T-helper 2 cell treated with Interferon-gamma antibody and Interleukin-4, amounts not matched to agents 5 μg/mL and 100 μg/mL, for 36 hours (primary cell): ENCODE results near the gene KIF1A.

Experiments used
- DNase-seq: peaks from one replicate; pipeline ENCODE4 v3.0.0; 2021; ENCODE audit warnings: low spot score
- H3K27ac Mint-ChIP-seq: one replicate; pipeline ENCODE4 v1.8.0; 2021; ENCODE audit warnings: mild to moderate bottlenecking, mixed read lengths
- H3K27me3 Mint-ChIP-seq: one replicate; pipeline ENCODE4 v1.8.0; 2021; ENCODE audit warnings: low read depth, mixed read lengths
- H3K36me3 Mint-ChIP-seq: one replicate; pipeline ENCODE4 v1.8.0; 2021; ENCODE audit warnings: low read depth, mixed read lengths
- H3K4me1 Mint-ChIP-seq: one replicate; pipeline ENCODE4 v1.8.0; 2021; ENCODE audit warnings: low read depth, mixed read lengths
- H3K4me3 Mint-ChIP-seq: one replicate; pipeline ENCODE4 v1.8.0; 2022; ENCODE audit warnings: mild to moderate bottlenecking, moderate library complexity, mixed read lengths
- H3K9me3 Mint-ChIP-seq: one replicate; pipeline ENCODE4 v1.8.0; 2021; ENCODE audit warnings: mixed read lengths

Gene KIF1A, protein sequence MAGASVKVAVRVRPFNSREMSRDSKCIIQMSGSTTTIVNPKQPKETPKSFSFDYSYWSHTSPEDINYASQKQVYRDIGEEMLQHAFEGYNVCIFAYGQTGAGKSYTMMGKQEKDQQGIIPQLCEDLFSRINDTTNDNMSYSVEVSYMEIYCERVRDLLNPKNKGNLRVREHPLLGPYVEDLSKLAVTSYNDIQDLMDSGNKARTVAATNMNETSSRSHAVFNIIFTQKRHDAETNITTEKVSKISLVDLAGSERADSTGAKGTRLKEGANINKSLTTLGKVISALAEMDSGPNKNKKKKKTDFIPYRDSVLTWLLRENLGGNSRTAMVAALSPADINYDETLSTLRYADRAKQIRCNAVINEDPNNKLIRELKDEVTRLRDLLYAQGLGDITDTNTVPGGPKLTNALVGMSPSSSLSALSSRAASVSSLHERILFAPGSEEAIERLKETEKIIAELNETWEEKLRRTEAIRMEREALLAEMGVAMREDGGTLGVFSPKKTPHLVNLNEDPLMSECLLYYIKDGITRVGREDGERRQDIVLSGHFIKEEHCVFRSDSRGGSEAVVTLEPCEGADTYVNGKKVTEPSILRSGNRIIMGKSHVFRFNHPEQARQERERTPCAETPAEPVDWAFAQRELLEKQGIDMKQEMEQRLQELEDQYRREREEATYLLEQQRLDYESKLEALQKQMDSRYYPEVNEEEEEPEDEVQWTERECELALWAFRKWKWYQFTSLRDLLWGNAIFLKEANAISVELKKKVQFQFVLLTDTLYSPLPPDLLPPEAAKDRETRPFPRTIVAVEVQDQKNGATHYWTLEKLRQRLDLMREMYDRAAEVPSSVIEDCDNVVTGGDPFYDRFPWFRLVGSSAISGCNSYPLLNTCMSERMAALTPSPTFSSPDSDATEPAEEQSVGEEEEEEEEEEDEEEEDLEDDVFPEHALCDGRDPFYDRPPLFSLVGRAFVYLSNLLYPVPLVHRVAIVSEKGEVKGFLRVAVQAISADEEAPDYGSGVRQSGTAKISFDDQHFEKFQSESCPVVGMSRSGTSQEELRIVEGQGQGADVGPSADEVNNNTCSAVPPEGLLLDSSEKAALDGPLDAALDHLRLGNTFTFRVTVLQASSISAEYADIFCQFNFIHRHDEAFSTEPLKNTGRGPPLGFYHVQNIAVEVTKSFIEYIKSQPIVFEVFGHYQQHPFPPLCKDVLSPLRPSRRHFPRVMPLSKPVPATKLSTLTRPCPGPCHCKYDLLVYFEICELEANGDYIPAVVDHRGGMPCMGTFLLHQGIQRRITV (N-terminal part only)

DNA sequence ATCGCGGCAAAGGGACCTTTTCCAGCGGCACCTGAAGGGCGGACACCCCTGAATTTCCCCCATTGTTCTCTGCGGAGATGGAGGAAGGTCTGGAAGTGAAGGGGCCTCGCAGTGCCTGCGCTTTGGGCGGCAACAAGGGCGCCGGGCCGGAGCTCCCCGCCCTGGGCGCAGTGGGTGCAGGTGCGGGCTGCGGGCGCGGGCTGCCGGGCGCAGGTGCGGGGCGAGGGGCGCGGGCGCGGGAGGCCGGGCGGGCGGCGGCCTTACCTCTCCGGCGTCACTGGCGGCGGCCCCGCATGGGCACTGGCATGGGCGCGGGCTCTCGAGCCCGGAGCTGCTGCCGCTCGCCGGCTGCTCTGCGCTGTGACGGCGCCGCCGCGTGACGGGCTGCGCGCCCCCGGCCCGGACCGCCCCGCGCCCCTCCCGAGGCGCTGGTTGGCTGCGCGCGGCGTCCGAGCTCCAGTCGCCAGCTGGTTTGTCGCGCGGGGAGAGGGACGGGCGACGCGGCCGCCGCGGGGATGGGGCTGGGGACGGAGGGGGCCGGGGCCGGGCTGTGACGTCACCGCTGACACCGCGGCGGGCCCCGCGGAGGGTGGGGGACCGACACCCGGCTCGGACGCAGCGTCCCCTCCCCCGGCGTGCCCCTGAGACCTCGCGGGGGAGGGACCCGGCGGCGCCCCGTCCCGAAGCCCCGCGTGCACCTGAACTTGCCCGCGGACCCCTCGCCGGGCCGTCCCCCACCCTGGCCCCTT lies at the start of gene KIF1A:
Gene KIF1A (minus strand): TSS at position 362 of the 749 bp plus-strand sequence. CDS start 22,467 bp downstream, outside the sequence.
- no peak within 1 kb of the TSS for H3K27ac Mint-ChIP-seq
- no peak within 1 kb of the TSS for H3K4me3 Mint-ChIP-seq
- no peaks in the 10 kb centered on the region for H3K9me3 Mint-ChIP-seq
- DNase-seq: no peak
- H3K4me1 Mint-ChIP-seq: peaks cover 3% of the 10 kb centered on the region
- H3K36me3 Mint-ChIP-seq: no peaks in the 10 kb centered on the region
- peaks cover 57% of the 10 kb centered on the region for H3K27me3 Mint-ChIP-seq

DNA sequence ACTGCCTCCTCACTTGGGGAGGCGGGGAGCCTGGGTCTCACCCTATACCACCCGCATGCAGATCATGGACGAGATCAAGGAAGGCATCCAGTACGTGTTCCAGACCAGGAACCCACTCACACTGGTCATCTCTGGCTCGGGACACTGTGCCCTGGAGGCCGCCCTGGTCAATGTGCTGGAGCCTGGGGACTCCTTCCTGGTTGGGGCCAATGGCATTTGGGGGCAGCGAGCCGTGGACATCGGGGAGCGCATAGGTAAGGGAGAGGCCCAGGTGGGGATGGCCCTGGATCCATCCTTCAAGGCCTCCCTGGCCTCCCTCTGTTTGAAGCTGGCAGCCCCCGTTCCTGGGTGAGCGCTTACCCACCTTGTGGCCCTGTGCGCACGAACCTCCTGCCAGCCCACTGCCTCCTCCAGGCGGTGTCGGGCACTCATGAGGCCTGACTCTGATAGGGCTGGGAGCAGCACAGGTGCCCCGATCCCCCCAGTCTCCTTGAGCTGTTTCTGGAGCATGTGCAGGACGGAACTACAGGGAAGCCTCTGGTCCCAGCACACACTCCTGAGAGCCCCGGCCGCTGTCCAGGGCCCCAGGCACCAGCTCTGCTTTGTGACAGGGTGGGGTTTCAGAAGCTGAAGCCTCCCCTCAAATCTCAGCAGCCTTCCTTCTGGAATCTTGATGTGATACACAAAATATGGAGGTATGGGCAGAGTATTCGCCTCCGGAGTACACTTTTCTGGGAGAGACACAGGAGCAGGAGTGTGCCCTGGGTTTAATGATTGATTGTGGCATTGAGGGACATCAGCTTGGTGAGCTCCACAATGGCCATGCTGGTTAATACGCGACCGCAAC lies 49.3 kb upstream of the KIF1A start:
- Mint-ChIP-seq H3K9me3 (no peaks in the 10 kb centered on the region), H3K4me3 (no peak overlapping the region), H3K36me3 (no peaks in the 10 kb centered on the region), H3K27ac (no peak overlapping the region), H3K4me1 (peaks cover 2% of the 10 kb centered on the region), H3K27me3 (peaks cover 7% of the 10 kb centered on the region)
- no peak for DNase-seq

DNA sequence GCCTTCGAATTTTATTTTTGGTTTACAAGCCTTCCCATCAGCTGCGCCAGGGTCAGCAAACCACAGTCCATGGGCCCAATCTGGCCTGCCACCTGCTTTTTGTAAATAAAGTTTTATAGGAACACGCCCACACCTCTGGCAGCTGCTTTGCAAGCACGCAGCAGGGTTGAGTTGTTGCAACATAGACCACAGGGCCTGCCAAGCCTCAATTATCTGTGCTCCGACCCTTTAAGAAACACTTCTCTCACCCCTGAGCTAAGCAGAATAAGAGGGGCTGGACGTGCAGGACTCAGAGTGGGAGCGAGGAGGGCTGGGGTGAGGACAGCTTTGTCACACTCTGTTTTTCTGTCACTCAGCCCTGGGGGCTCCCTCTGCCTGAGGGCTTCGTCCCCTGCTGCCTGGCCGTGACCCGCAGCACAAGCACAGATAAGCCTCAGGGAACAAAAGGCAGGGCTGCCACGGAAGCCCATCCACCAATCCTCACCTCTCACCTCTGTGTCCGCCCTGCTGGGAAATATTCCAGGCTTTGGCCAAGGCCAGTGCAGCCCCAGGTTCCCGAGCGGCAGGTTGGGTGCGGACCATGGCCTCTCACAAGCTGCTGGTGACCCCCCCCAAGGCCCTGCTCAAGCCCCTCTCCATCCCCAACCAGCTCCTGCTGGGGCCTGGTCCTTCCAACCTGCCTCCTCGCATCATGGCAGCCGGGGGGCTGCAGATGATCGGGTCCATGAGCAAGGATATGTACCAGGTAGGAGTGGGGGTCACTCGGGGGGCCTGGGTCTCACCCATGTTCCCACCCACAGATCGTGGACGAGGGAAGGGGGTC lies 48.5 kb upstream of the KIF1A start, which contains the start of gene AGXT:
Gene AGXT (plus strand): TSS at position 539 of the 823 bp plus-strand sequence. CDS start 42 bp downstream, at position 581.
- H3K27me3 Mint-ChIP-seq: peaks cover 10% of the 10 kb centered on the region
- no peak within 1 kb of the TSS for H3K4me3 Mint-ChIP-seq
- H3K27ac Mint-ChIP-seq: no peak within 1 kb of the TSS

DNA sequence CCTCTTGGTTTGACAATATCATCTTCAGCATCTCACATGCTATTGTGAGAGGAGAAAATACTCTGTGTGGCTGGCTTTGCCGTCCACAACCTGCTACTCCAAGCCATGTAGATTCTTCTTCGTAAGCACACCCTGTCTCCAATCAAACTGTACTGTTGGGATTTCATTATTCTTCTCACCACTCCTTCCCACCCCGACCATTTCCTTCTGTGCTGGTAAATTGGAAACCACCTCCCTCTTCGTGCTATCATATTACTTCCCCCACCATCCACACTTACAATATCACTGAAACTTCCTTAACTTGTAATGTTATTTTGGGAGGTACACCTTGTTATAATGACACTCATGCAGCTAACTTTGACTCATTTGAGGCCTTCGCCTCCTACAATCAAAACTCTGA lies 45.4 kb upstream of the KIF1A start:
- peaks cover 16% of the 10 kb centered on the region for H3K27me3 Mint-ChIP-seq
- H3K9me3 Mint-ChIP-seq: no peaks in the 10 kb centered on the region
- no peaks in the 10 kb centered on the region for H3K36me3 Mint-ChIP-seq
- H3K4me3 Mint-ChIP-seq: no peak overlapping the region
- H3K4me1 Mint-ChIP-seq: peaks cover 2% of the 10 kb centered on the region
- DNase-seq: no peak
- no peak overlapping the region for H3K27ac Mint-ChIP-seq

More for the DNA sequence above, 48.5 kb upstream of the KIF1A start, which contains the start of gene AGXT:
- Mint-ChIP-seq H3K4me1 (peaks cover 2% of the 10 kb centered on the region), H3K36me3 (no peaks in the 10 kb centered on the region), H3K9me3 (no peaks in the 10 kb centered on the region)
- DNase-seq: no peak

DNA sequence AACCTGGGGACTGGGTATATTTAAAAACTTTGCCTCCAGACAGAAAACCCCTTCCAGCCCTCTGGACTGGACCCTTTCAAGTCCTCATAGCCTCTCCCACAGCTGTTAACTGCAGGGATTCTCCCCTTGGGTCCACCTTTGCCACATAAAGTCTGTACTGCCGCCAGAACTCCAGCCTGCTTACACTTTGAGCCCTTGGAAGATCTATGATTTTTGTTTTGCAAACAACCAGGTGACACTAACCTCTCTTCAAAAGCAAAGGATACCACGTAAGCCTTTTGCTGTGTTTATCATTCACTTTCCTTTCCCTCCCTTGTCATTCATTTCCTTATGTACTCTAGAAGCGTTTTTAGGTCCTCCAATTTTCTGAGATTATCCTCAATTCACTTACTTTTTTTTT lies 44.5 kb upstream of the KIF1A start:
- Mint-ChIP-seq H3K36me3 (no peaks in the 10 kb centered on the region), H3K4me3 (no peak overlapping the region), H3K4me1 (peaks cover 2% of the 10 kb centered on the region), H3K27ac (no peak overlapping the region), H3K27me3 (peaks cover 16% of the 10 kb centered on the region), H3K9me3 (no peaks in the 10 kb centered on the region)
- DNase-seq: no peak

DNA sequence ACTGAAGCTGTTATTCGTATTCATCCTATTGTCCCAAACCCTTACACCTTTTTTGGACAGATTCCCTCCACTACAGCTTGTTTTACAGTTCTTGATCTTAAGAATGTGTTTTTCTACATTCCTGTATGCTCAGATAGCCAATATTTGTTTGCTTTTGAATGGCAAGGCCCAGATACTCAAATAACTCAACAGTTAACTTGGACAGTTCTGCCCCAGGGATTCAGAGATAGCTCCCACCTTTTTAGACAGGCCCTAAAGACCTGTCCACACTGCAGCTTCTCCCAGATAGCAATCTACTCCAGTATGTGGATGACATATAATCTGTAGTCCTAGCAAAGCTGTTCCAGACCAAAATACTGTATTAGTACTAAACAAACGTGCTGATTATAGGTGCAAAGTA lies 41.5 kb upstream of the KIF1A start:
- Mint-ChIP-seq H3K36me3 (no peaks in the 10 kb centered on the region), H3K4me1 (peaks cover 2% of the 10 kb centered on the region), H3K27me3 (peaks cover 16% of the 10 kb centered on the region), H3K9me3 (no peaks in the 10 kb centered on the region), H3K27ac (no peak overlapping the region), H3K4me3 (no peak overlapping the region)
- DNase-seq: no peak

DNA sequence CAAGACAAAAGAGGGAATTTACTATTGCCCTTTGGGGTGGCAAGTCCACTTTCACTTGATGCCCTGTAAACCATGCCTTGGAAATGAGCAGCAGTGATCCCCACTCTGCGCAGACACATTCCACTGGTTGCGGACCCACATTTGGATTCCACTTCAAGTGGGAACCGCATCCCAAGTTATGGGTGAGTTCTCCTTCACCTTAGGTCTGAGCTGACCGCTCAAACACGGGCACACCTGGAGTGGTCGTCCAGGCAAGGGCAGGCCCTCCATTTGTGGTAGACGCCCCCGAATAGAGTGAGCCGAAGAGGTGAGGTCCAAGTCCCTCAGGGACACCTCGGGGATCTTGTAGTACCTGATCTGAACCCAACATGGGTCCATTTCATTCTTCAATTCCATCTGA lies 38.9 kb upstream of the KIF1A start:
- no peaks in the 10 kb centered on the region for H3K36me3 Mint-ChIP-seq

DNA sequence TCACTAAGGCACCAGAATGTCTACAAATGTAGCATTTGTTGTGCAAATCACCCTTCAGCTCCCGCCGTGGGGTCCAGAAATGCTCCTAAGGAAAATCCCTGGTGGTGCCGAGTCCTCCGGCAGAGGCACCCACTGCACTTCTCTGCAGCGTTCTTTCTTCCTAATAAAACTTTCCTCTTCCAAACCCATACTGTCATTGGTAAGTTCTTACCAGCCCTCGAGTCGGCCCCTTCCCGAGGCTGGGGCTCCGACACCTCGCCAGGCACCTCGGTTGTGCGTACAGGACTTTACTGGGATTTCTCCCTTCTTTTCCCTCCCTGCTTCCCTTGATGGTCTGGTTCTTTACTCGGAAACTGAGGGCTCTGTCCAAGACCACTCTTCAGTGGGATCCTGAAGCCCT lies 38.3 kb upstream of the KIF1A start:
- Mint-ChIP-seq H3K36me3 (no peaks in the 10 kb centered on the region), H3K4me3 (no peak overlapping the region), H3K4me1 (no peaks in the 10 kb centered on the region), H3K27ac (no peak overlapping the region), H3K27me3 (peaks cover 5% of the 10 kb centered on the region), H3K9me3 (peaks cover 6% of the 10 kb centered on the region)
- DNase-seq: no peak

More for the DNA sequence above, 38.9 kb upstream of the KIF1A start:
- no peak overlapping the region for H3K4me3 Mint-ChIP-seq
- H3K27me3 Mint-ChIP-seq: peaks cover 8% of the 10 kb centered on the region
- H3K4me1 Mint-ChIP-seq: no peaks in the 10 kb centered on the region
- H3K27ac Mint-ChIP-seq: no peak overlapping the region
- peaks cover 6% of the 10 kb centered on the region for H3K9me3 Mint-ChIP-seq
- DNase-seq: no peak

DNA sequence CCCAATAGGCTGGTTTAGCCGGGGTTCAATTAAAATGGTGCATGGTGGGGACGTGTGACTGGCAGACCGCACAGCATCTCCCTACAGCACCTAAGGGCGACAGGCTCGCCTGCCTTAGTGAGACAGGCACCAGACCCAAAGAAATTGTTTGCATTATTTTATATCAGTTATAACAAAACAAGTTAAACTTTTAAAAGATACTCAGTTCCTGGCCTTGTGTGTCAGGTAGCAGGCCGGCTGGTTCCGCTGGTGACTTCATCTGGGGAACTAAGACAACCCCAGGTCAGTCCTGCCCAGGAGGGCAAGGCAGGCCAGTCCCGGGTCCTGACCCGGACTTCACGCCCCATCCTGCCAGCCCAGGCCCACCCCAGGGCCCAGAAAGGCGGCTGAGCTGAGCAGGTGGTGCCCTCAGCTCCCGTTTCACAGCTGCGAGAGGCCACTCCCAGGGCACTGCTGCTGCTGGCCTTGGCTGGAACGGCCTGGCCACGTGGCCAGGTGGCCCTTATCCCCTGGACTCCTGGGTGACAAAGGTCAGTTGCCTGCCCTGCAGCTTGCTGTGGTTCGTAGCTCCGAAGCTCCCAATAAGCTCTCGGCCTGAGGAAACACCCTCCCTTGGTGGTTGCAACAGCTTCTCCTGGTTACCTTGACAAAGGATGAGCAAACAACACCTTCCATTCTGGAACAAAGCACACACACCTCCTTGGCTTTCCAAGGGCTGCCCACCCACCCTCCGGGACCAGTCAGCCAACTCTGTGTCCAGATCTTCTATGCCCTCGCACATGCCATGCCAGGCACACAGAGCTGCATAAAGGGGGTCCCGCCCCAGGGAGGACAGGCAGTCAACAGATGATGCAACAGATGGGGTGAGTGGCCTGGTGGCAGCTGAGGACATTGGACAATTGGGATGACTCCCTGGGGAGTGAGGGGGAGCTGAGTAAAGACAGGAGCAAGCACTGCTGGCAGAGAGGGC lies 37.3 kb upstream of the KIF1A start:
- peaks cover 6% of the 10 kb centered on the region for H3K9me3 Mint-ChIP-seq
- DNase-seq: no peak
- H3K27me3 Mint-ChIP-seq: peaks cover 2% of the 10 kb centered on the region
- H3K4me1 Mint-ChIP-seq: no peaks in the 10 kb centered on the region
- no peak overlapping the region for H3K4me3 Mint-ChIP-seq
- no peak overlapping the region for H3K27ac Mint-ChIP-seq
- no peaks in the 10 kb centered on the region for H3K36me3 Mint-ChIP-seq

DNA sequence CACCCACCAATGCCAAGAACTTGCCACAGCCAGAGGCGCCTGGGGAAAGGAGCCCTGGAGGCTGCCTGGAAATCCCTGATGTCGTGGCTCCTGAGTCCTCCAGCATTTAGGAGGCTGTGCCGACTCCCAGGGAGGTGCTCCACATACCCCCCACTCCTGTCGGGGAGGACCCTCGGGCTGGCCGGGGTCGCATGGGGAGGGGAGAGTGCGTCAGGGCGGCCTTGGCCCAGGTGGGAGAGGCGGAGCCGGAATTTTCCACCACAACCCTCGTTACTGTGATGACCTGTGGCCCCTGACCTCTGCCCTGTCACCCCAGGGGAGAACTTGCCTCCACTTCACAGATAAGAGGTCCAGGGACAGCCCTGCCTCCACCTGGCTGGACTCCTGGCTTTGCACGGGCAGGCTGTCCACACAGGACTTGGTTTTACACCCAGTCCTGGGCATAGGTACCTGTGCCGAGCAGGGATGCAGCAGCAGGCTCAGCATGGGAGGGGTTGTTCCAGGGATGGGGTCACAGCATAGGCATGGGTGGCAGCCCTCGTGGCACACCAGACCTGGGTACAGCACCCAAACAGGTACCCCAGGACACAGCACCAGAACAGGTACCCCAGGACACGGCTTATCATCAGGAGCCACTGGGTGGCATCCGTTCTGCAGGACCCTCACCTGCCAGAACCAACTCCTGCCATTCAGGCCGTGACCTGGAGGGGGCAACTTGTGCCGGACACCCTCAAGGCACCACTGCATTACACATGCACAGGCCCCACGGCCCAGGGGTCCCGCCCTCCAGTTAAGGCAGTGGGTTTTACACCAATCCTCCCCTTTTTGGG lies 36.3 kb upstream of the KIF1A start:
- peaks cover under 1% of the 10 kb centered on the region for H3K27me3 Mint-ChIP-seq

More for the DNA sequence above, 36.3 kb upstream of the KIF1A start:
- Mint-ChIP-seq H3K9me3 (peaks cover 6% of the 10 kb centered on the region), H3K4me3 (no peak overlapping the region), H3K36me3 (no peaks in the 10 kb centered on the region), H3K4me1 (no peaks in the 10 kb centered on the region), H3K27ac (no peak overlapping the region)
- no peak for DNase-seq
